NCI-H1417 (cell line): ENCODE data around the gene ATN1.

Source experiments
- DNase-seq, 3 experiments: peaks; one replicate each; lab custom pipeline; 2025; lab: John Stamatoyannopoulos, UW

ATN1 gene

DNA sequence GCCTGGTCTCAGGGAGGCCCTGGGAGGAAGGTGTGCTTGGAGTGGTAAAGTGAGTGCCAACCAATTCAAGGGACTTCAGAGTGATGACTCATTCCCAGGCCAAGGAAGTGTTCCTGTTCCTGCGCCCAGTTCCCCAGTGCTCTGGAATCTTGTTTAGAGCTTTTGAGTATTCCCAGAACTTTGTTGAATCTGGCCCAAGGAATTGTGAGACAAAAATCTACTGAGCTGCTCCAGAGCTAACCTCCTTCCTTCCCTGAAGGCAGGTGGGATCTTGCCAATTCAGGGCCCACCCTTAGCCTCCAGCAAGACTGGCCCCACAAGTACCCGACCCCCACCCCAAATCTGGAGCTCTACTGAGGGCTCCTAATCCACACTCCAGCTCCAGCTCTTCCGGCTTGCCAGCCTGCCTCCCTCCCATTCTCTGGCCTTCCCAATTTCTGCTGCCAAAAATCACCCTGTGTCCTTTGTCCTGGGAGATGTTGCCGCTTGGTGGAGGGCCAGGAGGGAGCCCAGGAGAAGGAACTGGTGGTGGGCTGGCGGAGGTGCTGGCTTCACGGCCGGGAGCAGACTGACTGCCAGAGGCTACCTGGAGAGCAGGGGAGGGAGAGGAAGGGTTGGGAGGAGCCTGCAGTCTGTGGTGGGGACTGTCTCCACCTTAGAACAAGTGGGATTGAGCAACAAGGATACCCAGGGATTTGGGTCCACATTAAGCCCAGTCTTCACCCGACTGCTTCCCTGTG, 2.0 kb upstream of the ATN1 start:
- peak in 2 of 3 experiments; percentile 46 to 49 for DNase-seq

DNA sequence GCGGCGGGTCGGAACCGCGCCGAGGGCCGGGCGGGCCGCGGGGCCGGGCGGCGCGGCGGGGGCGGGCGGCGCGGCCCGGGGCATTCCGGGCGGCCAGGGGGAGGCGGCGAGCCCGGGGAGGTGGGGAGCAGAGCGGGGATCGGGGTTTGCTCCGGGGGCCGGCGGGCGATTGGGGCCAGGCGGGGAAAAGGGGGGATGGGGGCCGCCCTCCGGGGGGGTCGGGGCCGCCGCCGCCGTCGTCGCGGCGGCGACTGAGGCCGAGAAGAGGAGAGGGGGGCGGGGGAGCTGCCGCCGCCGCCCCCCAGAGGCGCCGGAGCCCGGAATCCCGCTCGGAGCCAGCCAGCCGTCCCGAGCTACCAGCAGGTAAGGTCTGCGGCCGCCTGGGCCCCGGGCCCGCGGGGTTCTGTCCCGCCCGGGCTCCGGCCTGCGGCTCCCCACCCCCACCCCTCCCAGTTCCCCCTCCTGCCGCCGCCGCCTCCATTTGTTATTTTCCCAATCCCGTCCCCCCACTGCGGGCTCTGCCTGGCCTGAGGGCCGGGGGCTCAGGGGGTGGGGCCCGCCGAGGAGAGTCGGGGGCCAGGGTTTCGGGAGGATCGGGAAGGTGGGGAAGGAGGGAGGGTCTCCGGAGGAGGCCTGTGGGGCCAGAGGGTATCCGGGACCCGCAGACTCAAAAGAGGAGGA, 403 bp downstream of the ATN1 start:
- DNase-seq = peak in 2 of 3 experiments; percentile 62 to 63

DNA sequence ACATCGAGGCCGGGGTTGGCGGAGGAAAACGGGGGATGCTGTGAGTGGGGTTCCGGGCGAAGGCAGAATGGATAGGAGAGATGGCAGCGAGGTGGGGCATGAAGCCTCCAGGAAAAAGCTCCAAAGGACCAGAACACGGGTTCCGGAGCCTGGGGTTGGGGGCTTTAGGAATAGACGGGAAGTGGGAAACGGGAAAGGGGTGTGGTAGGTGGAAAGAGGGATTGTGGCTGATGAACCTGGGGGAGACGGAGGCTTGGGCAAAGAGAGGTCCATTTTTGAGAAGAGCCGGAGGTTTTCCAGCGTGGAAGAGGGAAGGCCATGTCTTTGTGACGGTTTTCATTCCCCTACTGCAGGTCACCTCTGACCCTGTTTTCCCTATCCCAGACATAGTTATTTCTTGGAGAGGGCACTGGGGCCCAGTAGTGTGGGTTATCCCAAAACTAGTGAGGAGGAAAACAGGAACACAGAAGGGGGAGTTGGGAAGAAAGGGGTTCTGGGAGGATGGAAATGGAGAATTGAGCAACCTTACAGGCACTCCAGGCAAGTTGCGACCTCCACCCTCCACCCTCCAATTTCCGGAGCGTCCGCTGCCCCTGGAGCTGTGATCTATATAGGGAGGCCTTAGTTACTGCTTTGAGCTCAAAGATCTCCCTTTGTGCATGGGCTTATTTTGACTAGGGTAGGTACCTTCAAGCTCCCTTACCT, 1.1 kb downstream of the ATN1 start:
- peak in 2 of 3 experiments; percentile 35 to 63 for DNase-seq

DNA sequence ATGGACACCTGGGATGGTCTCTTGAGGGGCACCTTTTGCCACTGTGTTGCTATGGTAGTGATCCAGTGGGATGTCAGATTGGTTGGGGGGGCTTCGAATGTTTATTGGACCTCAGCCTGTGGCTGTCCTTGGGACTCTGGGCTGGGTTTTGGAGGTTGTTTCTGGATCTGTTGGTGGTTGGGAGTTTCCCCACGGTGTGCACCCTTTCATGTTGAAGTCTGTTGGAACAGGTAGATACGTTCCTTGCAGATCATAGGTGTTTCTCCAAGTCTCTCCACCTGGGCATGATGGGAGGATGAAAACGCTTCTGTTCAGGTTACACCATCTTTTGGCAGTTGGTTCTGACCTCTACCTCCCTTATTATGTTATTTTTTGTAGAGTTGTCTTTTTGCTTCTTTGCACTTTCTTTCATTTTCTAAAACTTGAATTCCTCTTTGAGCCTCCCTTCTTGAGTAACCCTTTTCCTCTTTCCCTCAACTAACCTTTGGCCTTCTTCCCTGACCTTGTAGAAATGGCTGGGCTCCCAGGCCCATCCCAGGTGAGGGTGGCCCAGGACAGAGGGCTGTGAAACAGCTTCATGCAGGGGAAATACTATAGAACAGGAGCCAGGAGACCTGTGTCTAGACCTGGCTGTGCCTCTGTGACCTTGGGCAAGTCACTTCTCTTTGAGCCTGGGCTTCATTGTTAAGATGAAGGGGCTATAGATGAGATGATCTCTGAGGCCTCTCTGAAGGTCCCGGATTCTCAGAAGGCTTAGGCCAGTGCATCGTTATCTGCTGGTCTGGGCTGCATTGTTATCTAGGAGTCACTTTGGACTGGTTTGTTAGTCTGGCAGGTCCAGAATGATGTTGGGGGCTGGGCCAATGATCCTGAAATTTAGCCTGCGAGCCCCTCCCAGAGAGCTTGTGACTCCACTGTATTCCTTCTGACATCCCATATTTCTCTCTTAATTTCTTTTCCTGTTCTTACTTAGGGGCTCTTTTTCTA, 2.0 kb downstream of the ATN1 start:
- no peak for DNase-seq

DNA sequence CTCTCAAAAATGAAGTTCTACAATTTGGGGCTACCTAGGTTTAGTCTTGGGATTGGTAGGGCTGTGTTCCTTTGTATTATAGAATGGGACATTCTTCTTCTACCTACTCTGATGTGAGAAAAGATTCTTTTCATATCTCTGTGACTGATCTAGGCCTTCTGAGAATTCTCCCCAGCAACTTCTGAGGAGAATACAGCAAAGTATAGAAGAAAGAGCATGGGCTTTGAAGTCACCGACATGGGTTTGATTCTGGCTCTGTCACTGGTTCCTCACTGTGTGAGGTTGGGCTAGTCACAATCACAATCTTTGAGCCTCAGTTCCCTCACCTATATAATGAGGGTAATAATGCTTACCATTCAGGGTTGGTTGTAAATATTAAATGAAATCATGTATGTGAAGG, 5.0 kb downstream of the ATN1 start:
- no peak for DNase-seq

DNA sequence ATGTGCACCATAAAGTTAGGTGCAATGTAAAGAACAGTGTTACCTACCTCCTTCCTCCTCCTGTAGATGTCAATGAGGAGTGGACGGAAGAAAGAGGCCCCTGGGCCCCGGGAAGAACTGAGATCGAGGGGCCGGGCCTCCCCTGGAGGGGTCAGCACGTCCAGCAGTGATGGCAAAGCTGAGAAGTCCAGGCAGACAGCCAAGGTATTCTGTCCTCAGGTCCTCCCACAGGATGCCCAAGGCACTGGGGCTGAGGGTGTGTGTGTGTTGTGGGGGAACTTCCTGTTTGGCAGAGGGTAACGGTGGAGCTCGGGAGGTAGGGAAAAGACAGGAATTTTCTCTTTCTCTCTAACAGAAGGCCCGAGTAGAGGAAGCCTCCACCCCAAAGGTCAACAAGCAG, 6.4 kb downstream of the ATN1 start:
- DNase-seq = no peak

DNA sequence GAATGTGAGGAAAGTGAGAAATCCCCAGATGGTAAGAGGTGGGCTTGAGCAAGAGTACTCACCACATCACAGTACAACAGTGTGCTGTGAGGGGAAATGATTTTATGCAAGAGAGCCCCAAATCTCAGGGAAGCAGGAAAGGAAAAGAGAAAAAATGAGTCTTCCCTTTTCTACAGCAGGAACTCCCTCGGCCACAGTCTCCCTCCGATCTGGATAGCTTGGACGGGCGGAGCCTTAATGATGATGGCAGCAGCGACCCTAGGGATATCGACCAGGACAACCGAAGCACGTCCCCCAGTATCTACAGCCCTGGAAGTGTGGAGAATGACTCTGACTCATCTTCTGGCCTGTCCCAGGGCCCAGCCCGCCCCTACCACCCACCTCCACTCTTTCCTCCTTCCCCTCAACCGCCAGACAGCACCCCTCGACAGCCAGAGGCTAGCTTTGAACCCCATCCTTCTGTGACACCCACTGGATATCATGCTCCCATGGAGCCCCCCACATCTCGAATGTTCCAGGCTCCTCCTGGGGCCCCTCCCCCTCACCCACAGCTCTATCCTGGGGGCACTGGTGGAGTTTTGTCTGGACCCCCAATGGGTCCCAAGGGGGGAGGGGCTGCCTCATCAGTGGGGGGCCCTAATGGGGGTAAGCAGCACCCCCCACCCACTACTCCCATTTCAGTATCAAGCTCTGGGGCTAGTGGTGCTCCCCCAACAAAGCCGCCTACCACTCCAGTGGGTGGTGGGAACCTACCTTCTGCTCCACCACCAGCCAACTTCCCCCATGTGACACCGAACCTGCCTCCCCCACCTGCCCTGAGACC, 7.8 kb downstream of the ATN1 start:
- no peak for DNase-seq

DNA sequence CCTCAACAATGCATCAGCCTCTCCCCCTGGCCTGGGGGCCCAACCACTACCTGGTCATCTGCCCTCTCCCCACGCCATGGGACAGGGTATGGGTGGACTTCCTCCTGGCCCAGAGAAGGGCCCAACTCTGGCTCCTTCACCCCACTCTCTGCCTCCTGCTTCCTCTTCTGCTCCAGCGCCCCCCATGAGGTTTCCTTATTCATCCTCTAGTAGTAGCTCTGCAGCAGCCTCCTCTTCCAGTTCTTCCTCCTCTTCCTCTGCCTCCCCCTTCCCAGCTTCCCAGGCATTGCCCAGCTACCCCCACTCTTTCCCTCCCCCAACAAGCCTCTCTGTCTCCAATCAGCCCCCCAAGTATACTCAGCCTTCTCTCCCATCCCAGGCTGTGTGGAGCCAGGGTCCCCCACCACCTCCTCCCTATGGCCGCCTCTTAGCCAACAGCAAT, 8.5 kb downstream of the ATN1 start:
- DNase-seq = no peak

DNA sequence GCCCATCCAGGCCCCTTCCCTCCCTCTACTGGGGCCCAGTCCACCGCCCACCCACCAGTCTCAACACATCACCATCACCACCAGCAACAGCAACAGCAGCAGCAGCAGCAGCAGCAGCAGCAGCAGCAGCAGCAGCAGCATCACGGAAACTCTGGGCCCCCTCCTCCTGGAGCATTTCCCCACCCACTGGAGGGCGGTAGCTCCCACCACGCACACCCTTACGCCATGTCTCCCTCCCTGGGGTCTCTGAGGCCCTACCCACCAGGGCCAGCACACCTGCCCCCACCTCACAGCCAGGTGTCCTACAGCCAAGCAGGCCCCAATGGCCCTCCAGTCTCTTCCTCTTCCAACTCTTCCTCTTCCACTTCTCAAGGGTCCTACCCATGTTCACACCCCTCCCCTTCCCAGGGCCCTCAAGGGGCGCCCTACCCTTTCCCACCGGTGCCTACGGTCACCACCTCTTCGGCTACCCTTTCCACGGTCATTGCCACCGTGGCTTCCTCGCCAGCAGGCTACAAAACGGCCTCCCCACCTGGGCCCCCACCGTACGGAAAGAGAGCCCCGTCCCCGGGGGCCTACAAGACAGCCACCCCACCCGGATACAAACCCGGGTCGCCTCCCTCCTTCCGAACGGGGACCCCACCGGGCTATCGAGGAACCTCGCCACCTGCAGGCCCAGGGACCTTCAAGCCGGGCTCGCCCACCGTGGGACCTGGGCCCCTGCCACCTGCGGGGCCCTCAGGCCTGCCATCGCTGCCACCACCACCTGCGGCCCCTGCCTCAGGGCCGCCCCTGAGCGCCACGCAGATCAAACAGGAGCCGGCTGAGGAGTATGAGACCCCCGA, 9.1 kb downstream of the ATN1 start:
- DNase-seq = peak in 1 of 3 experiments; percentile 60

DNA sequence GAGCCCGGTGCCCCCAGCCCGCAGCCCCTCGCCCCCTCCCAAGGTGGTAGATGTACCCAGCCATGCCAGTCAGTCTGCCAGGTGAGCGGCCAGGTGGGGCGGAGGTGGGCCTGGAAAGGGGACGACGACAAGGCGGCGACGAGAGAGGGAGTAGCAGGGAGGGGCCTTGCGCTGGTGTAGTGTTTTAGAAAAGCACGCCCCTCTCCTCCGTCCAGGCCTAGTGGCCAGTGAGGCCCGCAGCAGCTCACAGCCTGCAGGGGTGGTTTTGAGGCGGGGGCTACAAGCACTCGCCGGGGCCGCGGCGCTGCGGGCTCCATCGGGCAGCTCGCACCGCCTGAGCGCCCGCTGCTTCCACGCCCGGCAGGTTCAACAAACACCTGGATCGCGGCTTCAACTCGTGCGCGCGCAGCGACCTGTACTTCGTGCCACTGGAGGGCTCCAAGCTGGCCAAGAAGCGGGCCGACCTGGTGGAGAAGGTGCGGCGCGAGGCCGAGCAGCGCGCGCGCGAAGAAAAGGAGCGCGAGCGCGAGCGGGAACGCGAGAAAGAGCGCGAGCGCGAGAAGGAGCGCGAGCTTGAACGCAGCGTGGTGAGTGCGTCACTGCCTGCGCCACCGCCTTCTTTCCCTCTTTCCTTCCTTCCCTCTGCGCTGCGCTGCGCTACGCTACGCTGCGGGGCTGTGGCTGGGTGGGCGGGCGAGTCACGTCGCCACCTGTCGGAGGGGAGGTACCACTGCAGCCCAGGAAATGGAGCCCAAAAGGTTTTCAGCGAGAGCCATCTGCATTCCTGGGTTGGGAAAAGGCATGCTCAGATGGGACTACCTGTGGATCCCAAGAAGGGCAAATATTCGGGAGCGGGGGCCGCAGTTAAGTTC, 10.0 kb downstream of the ATN1 start:
- DNase-seq = peak; percentile 95 to 99 (median 98)

DNA sequence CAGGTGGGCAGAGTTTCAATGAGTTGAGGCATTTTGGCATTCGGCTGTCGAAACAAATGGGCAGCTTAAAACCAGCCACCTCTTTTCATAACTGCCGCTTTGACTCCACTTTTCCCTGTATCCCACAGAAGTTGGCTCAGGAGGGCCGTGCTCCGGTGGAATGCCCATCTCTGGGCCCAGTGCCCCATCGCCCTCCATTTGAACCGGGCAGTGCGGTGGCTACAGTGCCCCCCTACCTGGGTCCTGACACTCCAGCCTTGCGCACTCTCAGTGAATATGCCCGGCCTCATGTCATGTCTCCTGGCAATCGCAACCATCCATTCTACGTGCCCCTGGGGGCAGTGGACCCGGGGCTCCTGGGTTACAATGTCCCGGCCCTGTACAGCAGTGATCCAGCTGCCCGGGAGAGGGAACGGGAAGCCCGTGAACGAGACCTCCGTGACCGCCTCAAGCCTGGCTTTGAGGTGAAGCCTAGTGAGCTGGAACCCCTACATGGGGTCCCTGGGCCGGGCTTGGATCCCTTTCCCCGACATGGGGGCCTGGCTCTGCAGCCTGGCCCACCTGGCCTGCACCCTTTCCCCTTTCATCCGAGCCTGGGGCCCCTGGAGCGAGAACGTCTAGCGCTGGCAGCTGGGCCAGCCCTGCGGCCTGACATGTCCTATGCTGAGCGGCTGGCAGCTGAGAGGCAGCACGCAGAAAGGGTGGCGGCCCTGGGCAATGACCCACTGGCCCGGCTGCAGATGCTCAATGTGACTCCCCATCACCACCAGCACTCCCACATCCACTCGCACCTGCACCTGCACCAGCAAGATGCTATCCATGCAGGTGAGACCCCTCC, 10.8 kb downstream of the ATN1 start:
- DNase-seq = no peak

DNA sequence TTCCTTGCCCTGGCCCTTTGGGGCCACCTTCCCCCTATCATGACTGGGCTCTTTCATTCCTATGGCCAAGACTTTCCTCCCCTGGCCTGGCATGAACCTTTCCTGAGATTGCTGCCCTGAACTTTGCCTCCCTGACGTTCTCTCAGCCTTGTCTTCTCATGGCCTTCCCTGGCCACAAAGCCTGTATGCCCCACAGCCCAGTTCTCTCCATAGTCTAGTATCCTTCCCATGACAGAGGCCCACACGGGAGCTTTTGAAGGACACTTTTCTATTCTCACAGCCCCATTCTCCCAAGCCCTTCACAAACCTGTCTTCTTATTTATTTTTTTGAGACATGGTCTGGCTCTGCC, 11.4 kb downstream of the ATN1 start:
- no peak for DNase-seq

DNA sequence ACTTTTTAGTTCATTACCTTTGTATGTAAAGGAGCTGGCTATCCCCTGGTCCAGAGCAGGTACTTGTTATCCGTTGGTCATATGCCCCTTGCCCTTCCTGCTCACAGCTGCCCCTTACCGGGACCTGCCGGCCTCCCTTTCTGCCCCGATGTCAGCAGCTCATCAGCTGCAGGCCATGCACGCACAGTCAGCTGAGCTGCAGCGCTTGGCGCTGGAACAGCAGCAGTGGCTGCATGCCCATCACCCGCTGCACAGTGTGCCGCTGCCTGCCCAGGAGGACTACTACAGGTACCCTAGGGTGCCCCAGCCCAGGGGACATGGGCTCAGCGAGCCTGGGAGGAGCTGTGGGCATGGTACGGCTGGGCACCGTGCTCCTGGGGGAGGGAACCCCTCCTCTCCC, 13.5 kb downstream of the ATN1 start:
- DNase-seq = no peak

DNA sequence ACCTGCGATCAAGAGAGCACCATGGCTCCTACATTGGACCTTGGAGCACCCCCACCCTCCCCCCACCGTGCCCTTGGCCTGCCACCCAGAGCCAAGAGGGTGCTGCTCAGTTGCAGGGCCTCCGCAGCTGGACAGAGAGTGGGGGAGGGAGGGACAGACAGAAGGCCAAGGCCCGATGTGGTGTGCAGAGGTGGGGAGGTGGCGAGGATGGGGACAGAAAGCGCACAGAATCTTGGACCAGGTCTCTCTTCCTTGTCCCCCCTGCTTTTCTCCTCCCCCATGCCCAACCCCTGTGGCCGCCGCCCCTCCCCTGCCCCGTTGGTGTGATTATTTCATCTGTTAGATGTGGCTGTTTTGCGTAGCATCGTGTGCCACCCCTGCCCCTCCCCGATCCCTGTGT, 14.0 kb downstream of the ATN1 start:
- no peak for DNase-seq

DNA sequence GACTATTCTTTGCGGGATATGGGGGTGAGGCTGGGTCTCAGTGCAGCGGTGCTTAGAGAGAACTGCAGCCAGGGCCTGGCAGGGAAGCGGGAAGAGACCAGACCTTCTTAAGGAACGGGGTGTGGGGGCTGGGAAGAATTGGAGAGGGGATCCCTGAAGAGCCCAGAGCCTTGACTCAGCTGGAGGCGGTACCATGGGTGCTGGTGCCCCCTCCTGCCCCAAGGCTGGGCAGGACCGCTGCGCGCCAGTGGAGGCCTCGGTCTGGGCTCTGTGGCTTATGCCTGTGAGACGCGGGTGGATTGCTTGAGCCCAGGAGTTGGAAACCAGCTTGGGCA, 14.5 kb downstream of the ATN1 start:
- DNase-seq = no peak

DNA sequence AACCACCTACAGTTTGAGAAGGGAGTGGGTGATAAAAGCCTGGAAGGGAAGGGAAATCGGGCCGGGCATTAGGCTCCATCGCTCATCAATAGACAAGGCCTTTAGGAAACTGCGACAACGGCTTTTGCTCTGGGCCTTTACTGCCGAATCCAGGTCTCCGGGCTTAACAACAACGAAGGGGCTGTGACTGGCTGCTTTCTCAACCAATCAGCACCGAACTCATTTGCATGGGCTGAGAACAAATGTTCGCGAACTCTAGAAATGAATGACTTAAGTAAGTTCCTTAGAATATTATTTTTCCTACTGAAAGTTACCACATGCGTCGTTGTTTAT, 15.6 kb downstream of the ATN1 start:
- peak; percentile 86 to 100 (median 94) for DNase-seq

DNA sequence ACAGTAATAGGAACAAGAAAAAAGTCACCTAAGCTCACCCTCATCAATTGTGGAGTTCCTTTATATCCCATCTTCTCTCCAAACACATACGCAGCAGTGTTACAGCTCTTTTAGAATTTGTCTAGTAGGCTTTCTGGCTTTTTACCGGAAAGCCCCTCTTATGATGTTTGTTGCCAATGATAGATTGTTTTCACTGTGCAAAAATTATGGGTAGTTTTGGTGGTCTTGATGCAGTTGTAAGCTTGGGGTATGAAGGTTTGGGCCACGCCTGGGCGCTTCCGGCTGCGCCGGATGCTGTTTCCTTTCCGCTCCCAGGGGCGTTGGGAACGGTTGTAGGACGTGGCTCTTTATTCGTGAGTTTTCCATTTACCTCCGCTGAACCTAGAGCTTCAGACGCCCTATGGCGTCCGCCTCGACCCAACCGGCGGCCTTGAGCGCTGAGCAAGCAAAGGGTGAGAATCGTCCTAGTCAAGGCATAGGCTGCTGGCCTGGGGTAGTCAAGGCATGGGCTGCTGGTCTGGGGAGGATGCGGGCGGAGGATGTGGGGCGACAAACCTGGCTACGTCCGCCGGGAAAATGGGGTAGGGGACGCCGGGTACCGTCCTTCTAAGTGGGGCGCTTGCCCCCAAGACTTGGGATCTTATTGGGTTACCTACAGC, 16.1 kb downstream of the ATN1 start, which contains the start of the genes C12orf57 and RNU7-1:
Gene C12orf57, plus strand, starts transcription at position 301 of the 659 bp plus-strand sequence. Its CDS starts 100 bp downstream, at position 401.
Gene RNU7-1, plus strand, starts transcription at position 95 of the 659 bp plus-strand sequence.
- DNase-seq = peak; percentile 86 to 100 (median 94)
